Endometrium (tissue), 2 donors: ENCODE data around the gene HMGCL.

Experiments
- FAIRE-seq: peaks from 2 replicates; lab custom pipeline; 2012; peaks lifted over from hg19 to GRCh38; lab: Jason Lieb, UNC
- donor health status: control.
- donor health status: control.

The HMGCL gene

GRCh38 chr1:23774174-23774880 lies 50.9 kb downstream of the HMGCL start:
- FAIRE-seq: no peak

- FAIRE-seq: no peak
Observed at GRCh38 chr1:23772854-23773242, 52.4 kb downstream of the HMGCL start.

DNA sequence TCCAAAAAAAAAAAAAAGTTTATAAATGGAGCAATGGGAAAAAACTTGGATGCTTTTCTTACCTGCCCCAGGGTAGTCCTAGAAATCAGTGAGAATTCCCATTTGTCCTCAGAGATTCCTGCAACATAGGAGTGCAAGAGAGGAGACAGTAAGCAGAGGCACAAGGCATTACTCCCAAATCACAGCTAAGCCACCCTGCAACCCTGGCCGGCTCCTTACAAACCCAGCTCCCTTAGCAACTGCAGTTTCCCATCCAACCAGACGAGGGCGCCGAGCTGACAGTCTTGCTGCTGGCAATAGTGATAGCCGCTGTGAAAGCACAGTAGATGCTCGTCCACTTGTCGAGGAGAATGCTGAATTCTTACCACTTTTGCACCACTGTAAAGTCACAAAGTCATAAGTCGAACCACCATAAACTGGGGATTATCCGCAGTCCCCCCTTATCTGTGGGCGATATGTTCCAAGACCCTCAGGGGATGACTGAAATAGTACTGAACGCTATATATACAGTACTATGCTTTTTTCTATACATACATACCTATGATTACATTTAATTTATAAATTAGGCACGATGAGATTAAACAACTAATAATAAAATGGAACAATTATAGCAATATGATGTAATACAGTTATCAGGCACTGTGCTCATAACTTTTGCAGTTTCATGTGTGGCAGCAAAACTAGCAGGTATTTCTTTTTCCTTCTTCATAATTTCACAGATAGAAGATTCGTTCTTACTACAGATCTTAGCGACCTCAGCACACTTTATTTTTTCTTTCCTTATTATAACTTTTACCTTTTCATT lies 53.0 kb downstream of the HMGCL start:
- no peak for FAIRE-seq

DNA sequence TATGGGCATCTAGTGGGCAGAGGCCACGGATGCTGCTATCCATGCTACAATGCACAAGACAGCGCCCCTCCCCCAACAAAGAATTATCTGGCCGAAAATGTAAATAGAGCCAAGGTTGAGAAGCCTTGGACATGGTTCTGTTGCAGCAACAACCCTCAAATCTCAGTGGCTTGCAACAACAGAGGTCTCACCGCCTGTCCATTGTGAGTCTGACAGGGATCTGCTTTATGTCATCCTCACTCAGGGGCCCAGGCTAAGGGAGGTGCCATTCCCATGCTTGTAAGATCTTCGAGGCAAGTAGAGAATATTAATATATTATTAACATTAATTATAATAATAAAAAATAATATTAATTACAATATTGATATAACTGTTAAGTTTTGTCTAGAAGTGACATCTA lies 56.5 kb downstream of the HMGCL start:
- FAIRE-seq: no peak

DNA sequence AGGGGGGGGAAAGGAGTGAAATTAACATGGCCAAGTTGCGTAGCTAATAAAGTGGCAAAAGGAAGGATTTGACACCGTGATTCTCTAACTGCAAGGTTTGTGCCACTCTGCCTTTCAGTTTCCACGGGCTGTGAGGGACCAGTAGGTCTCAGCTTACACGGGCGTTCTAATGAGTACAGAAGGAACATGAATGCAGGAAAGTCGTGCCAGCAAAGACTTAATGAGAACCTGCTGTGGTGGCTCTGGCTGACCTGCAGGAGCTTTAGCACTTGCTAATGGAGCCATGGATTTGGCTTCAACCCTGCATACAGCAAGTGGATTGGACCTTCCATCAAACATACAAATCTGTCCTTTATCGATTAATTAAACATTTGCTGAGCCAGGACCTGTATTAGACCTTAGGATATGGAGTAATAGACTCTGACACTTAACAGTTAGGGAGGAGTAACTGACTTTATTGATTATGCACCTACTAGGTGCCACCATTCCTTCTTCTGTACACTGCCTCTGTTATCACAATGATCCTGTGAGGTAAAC lies 62.1 kb downstream of the HMGCL start:
- no peak for FAIRE-seq

DNA sequence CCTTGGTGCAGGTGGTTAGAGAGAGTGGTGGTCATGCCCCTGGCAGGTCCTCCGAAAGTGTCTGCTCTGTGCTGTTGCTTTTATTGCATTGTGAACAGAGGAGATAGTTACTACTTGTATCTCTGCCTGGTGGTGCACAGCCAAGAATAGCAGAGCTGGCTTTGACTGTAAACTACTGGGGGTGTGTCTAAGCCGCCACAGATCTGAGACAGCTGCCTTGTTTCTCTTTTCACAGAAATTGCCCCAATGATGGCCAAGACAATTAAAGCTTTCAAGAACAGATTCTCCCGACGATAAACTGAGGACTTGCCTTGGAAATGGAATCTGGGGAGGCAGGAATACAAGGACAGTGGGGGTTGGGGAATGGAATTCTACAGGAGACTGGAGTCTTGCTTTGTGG lies 66.0 kb downstream of the HMGCL start:
- FAIRE-seq: no peak

DNA sequence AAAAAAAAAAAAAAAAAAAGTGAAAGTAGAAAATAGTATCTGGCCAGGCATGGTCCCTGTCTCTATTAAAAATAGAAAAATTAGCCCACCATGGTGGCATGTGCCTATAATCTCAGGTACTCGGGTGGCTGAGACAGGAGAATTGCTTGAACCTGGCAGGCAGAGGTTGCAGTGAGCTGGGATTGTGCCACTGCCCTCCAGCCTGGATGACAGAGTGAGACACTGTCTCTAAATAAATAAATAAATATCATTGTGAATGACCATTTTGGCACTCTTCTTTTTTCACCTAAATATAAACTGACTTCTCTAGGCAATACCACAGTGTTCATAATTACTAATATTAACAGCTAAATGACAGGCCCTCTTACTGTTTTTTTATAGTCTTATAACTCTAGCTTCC lies 67.4 kb downstream of the HMGCL start:
- FAIRE-seq: no peak

GRCh38 chr1:23756676-23757075 lies 68.6 kb downstream of the HMGCL start:
- no peak for FAIRE-seq

- no peak for FAIRE-seq
Observed at GRCh38 chr1:23752909-23753308, 72.3 kb downstream of the HMGCL start.
